GM12873 (cell line): ENCODE results near the gene BIK.

Experiments
- TF ChIP-seq, protein P1 (sequence below): IDR thresholded peaks from 2 replicates; pipeline ENCODE4 v1.5.1; 2012; ENCODE audit warnings: low read depth, mild to moderate bottlenecking, moderate library complexity, low read length, control low read depth; ENCODE audit not compliant: insufficient read depth; ENCODE audit errors: missing control alignments

Gene BIK

DNA sequence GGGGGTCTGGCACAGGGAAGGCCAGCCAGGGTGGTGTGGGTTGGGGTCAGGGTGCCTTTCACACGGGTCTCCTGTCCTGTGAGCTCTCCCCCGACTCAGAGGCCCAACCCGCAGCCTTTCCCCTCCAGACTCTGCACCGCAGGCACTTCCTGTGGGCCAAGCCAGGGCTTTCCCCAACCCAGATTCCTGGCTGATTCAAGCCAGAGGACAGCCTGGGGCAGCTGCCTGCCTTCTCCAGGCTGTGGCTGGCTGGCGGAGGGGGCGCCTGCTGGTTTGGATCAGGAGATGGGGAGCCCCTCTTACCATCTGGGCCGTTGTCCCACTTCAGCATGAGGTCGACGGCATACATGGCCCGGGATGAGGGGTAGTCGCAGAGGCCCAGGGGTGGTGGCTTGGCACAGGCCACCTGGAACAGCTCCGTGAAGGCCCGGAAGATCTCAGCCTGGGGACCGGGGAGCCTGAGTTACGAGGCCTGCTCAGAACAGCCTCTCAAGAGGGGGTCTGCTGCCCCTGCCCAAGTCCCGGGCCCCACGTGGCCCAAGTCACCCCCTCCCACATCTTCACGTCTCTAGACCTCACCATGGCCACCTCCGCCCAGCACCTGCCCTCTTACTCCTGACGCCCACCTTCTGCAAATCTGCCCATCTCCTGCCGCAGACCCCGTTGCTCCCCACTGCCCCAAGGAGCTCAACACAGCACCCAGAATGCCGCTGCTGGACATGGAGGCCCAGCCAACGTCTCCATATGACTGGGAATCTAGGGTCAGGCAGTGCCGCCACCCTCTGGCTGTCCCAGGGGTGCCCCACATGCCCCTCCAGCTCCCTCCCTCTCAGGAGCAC lies 58.1 kb downstream of the BIK start:
- TF ChIP-seq, protein P1, sequence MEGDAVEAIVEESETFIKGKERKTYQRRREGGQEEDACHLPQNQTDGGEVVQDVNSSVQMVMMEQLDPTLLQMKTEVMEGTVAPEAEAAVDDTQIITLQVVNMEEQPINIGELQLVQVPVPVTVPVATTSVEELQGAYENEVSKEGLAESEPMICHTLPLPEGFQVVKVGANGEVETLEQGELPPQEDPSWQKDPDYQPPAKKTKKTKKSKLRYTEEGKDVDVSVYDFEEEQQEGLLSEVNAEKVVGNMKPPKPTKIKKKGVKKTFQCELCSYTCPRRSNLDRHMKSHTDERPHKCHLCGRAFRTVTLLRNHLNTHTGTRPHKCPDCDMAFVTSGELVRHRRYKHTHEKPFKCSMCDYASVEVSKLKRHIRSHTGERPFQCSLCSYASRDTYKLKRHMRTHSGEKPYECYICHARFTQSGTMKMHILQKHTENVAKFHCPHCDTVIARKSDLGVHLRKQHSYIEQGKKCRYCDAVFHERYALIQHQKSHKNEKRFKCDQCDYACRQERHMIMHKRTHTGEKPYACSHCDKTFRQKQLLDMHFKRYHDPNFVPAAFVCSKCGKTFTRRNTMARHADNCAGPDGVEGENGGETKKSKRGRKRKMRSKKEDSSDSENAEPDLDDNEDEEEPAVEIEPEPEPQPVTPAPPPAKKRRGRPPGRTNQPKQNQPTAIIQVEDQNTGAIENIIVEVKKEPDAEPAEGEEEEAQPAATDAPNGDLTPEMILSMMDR = no peak

DNA sequence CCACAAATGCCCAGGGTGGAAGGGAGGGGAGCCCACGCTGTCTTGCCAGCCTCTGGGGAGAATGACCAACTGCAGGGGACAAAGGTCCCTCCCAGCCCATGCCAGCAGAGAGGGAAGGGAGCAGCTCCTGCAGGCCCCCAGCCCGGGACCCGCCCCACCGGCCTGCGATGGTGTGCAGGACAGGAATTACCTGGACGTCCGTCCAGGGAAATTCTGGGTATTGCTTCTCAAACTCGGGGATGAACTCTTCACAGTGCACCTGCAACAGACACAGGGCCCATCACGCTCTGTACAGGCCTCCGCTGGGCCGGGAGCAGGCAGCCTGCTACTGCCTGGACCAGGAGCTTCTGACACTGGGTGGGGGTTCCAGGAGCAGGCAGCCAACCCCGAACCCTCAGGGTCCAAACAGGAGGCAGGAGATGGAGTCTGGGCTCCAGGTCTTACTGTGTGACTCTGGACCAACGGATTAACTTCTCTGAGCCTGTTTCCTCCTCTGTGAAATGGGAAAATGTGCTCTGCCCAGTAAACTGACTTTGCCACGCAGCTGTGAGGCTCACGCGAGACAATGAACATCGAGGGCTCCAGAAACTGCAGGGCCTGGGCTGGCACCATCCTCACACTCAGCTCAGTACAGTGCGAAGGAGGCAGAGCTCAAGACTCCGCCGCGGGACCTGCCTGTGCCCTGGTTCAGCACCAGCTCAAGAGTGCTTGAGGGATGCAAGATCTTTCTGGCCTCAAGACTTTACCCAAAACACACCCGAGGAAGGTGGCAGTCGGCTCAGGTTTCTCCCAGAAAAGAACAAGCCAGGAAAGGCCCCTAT lies 59.0 kb downstream of the BIK start:
- TF ChIP-seq, protein P1 = no peak

DNA sequence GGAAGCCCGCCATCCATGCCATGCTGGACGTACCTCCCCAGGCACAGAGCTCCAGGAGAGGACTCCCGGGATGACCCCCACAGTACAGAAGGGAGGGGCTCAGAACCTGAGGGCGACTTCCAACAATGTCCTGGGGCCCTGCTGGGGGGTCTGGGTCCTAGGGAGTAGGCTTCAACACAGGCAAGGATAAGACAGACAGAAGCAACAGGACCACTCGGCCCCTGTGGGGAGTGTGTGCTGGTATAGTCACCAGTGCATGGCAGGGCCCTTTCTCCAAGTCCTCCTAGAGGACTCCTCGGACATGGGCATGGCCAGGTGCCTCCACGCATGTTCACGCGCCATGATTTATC lies 59.6 kb downstream of the BIK start:
- TF ChIP-seq, protein P1 = no peak

DNA sequence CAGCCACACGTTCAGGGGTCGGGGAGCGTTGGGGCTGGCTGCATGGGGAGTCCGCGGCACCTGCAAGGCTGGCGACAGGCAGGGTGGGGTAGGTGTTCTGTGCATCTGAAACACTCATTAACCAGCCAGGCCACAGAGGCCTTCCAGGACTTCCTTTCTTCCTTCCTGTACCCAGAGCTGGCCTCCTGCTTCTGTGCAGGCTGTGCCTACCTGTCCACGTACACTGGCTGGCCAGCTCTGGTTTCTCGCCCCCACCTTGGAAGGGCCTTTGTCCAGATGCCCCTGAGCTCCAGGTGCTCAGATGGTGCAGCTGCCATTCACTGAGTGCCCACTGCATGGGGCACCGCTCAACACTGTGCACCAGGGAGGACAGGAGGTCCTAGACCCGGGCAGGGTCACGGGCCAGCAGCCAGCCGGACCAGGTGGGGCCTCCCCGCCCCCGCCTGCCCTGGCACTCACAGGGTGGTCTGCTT lies 60.5 kb downstream of the BIK start:
- TF ChIP-seq, protein P1 = no peak

DNA sequence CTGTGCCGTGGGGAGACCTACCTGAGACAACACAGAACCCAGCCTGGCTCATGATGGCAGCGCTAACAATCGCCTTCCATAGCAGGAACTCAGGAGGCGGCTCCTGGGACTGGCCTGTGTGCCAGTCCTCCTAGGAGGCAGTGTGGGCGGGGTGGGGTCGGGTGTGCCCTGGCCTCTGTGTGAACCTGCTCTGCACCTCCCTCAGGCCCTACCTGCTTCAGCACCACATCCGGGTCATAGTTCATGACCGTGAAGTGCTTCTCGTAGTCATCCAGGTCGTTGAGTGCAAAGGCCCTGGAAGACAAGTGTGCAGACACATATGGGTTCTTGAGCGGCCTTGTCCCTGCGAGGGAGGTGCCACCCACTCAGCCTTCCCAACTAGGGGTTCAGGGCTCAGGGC lies 61.1 kb downstream of the BIK start:
- TF ChIP-seq, protein P1 = no peak

DNA sequence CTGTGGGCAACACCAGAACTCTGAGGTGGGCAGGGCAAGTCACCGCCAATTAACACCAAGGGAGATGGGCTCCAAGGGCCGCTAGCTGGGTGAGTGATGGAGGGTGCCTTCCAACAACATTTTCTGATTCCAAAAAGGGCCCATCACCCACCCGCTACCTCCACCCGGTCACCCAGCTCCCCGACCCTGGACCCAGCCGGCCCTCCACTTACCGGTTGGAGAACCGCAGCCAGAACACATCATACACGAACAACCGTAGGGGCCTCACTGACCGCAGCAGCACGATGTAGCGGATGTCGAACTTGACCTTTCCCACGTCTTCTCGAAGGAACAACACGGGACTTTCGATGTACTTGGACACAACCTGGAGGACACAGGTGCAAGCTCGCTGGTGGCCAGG lies 61.6 kb downstream of the BIK start:
- TF ChIP-seq, protein P1 = no peak

DNA sequence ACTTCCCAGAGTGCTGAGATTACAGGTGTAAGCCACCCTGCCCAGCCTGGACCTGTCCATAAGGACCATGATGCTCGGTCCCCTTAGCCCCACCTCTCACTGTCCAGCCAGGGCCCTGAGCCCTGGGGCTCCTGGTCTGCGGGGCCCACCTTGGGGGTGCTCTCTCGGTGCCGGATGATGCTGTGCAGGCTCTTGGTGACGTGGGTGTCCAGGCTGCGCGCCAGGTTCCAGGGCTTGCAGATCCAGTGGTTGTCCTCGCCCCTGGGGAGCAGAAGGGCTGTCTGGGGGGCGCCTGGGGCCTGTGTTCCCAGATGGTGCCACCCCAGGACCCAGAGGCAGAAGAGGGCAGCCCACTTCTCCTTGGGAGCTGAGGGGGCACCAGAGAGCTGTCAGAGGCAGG lies 63.0 kb downstream of the BIK start:
- TF ChIP-seq, protein P1 = no peak
